Measurements from ENCODE around the gene UNC80. TPM values are rescaled to one million over a fixed set of nuclear protein-coding genes. Genes with fewer than 3 reads are reported as not detected.

UNC80 gene
- polyA plus RNA-seq, 3 donors: under 0.01 TPM; not detected in 2

DNA sequence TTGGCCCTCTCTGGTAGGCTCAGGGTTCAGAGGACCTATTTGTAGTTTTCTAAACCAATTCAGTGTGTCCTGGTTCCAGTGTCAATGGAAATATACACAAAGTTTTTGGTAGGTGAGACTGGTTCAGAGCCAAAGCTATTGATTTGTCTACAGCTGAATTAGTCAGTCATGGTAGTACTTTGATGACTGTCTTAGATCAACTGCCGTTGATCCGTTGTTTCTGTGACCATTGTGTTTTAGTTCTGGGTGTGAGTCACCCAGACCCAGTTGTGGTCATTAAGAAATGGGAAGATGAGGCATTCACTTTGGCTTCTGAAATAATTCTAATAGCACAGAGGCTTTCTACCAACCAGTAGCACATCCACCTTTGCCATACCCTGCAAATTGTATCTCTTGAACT is 214.8 kb downstream of the UNC80 start:
- Mint-ChIP-seq H3K27me3 (ENCODE audit: low read depth in 3 of 3) (no peaks in the 10 kb centered on the region), H3K4me3 (no peak overlapping the region), H3K9me3 (no peaks in the 10 kb centered on the region), H3K27ac (peak overlapping the region; percentile 46 to 86 (median 79)), H3K36me3 (no peaks in the 10 kb centered on the region), H3K4me1 (peaks cover 22% of the 10 kb centered on the region)
- DNase-seq: peak; percentile 66 to 81 (median 77)
- peak overlapping the region in 1 of 2 donors; percentile 83 for H3K27ac ChIP-seq (ENCODE audit: low read depth in 1 of 2, low read length in 2 of 2)
- H2AFZ ChIP-seq (ENCODE audit: insufficient read depth, low read depth, low read length, poor library complexity, severe bottlenecking): peak overlapping the region; percentile 43
- H3K4me3 ChIP-seq (replicated peaks in 1 of 3; ENCODE audit: low read depth in 2 of 3, low read length in 3 of 3): peak overlapping the region in 1 of 3 experiments; percentile 40
- 0% methylated on average over 2 of the region's 2 CpGs for WGBS (ENCODE audit: insufficient coverage)
- H3K9me3 ChIP-seq (replicated peaks in 1 of 2; ENCODE audit: control insufficient read depth in 1 of 2, insufficient read depth in 1 of 2, low read length in 2 of 2): no peaks in the 10 kb centered on the region
- peaks cover 18 to 23% of the 10 kb centered on the region in 2 donors for H3K4me1 ChIP-seq (ENCODE audit: control insufficient read depth in 1 of 2, insufficient read depth in 2 of 2, low read length in 2 of 2)
- H3K9ac ChIP-seq (ENCODE audit: insufficient read depth, low read length, poor library complexity, severe bottlenecking): no peak overlapping the region
- peak overlapping the region; percentile 52 for H3K4me2 ChIP-seq (replicated peaks; ENCODE audit: extremely low read depth, low read length, poor library complexity, severe bottlenecking)
- H3K27me3 ChIP-seq (ENCODE audit: control insufficient read depth in 2 of 2, insufficient read depth in 2 of 2, low read length in 2 of 2): no peaks in the 10 kb centered on the region
- intact Hi-C loops (cut with micrococcal nuclease): no loop called here
- no peaks in the 10 kb centered on the region for H3K79me2 ChIP-seq (ENCODE audit: insufficient read depth, low read length)
- H4K20me1 ChIP-seq (ENCODE audit: insufficient read depth, low read length): no peaks in the 10 kb centered on the region
- H3K36me3 ChIP-seq (replicated peaks in 1 of 2; ENCODE audit: control insufficient read depth in 1 of 2, insufficient read depth in 2 of 2, low read length in 2 of 2): no peaks in the 10 kb centered on the region
- TF ChIP-seq, protein P1, sequence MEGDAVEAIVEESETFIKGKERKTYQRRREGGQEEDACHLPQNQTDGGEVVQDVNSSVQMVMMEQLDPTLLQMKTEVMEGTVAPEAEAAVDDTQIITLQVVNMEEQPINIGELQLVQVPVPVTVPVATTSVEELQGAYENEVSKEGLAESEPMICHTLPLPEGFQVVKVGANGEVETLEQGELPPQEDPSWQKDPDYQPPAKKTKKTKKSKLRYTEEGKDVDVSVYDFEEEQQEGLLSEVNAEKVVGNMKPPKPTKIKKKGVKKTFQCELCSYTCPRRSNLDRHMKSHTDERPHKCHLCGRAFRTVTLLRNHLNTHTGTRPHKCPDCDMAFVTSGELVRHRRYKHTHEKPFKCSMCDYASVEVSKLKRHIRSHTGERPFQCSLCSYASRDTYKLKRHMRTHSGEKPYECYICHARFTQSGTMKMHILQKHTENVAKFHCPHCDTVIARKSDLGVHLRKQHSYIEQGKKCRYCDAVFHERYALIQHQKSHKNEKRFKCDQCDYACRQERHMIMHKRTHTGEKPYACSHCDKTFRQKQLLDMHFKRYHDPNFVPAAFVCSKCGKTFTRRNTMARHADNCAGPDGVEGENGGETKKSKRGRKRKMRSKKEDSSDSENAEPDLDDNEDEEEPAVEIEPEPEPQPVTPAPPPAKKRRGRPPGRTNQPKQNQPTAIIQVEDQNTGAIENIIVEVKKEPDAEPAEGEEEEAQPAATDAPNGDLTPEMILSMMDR (IDR thresholded peaks at IDR 0.05): no peak

DNA sequence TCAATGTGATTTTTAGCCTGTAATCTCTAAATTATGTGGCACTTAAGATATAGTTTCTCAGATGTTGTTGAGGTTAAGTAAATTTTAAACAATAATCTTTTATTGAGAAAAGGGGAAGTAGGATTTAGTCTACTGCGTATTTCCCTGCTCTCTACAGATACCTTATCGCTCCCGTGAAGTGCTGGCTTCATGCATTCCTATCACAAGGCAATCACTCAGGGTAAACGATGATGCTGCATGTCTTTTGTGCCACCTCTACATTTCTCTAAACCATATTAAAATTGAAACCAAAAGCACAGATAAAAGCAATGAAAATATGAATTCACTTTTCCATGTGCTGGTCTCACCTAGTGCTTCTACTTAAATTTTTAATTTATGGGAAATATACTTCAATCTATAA is 216.4 kb downstream of the UNC80 start:
- TF ChIP-seq, protein P1 (IDR thresholded peaks at IDR 0.05): no peak
- Histone ChIP-seq H3K4me2 (replicated peaks; ENCODE audit: extremely low read depth, low read length, poor library complexity, severe bottlenecking) (peak overlapping the region; percentile 47), H3K27me3 (ENCODE audit: control insufficient read depth in 2 of 2, insufficient read depth in 2 of 2, low read length in 2 of 2) (no peaks in the 10 kb centered on the region), H3K27ac (ENCODE audit: low read depth in 1 of 2, low read length in 2 of 2) (no peak overlapping the region), H3K4me3 (replicated peaks in 1 of 3; ENCODE audit: low read depth in 2 of 3, low read length in 3 of 3) (no peak overlapping the region), H3K36me3 (replicated peaks in 1 of 2; ENCODE audit: control insufficient read depth in 1 of 2, insufficient read depth in 2 of 2, low read length in 2 of 2) (no peaks in the 10 kb centered on the region), H4K20me1 (ENCODE audit: insufficient read depth, low read length) (no peaks in the 10 kb centered on the region), H3K9me3 (replicated peaks in 1 of 2; ENCODE audit: control insufficient read depth in 1 of 2, insufficient read depth in 1 of 2, low read length in 2 of 2) (no peaks in the 10 kb centered on the region), H2AFZ (ENCODE audit: insufficient read depth, low read depth, low read length, poor library complexity, severe bottlenecking) (peak overlapping the region; percentile 65), H3K9ac (ENCODE audit: insufficient read depth, low read length, poor library complexity, severe bottlenecking) (no peak overlapping the region), H3K79me2 (ENCODE audit: insufficient read depth, low read length) (no peaks in the 10 kb centered on the region), H3K4me1 (ENCODE audit: control insufficient read depth in 1 of 2, insufficient read depth in 2 of 2, low read length in 2 of 2) (peaks cover 18 to 23% of the 10 kb centered on the region in 2 donors)
- no peak for DNase-seq
- no peaks in the 10 kb centered on the region for H3K36me3 Mint-ChIP-seq
- H3K27ac Mint-ChIP-seq: no peak overlapping the region
- intact Hi-C loops (cut with micrococcal nuclease): no loop called here
- H3K9me3 Mint-ChIP-seq: no peaks in the 10 kb centered on the region
- peaks cover 22% of the 10 kb centered on the region for H3K4me1 Mint-ChIP-seq
- peak overlapping the region; percentile 34 to 54 for H3K4me3 Mint-ChIP-seq
- no peaks in the 10 kb centered on the region for H3K27me3 Mint-ChIP-seq (ENCODE audit: low read depth in 3 of 3)
- WGBS (ENCODE audit: insufficient coverage): 0% methylated on average over 1 of the region's 4 CpGs
